ENCODE results near the gene AK5. TPM values are rescaled to one million over a fixed set of nuclear protein-coding genes. Genes with fewer than 3 reads are reported as not detected.

Gene AK5
- total and polyA plus RNA-seq, 2 of the 4 experiments (the other 2 are of a cell fraction) = 22.5 to 25.8 TPM

DNA sequence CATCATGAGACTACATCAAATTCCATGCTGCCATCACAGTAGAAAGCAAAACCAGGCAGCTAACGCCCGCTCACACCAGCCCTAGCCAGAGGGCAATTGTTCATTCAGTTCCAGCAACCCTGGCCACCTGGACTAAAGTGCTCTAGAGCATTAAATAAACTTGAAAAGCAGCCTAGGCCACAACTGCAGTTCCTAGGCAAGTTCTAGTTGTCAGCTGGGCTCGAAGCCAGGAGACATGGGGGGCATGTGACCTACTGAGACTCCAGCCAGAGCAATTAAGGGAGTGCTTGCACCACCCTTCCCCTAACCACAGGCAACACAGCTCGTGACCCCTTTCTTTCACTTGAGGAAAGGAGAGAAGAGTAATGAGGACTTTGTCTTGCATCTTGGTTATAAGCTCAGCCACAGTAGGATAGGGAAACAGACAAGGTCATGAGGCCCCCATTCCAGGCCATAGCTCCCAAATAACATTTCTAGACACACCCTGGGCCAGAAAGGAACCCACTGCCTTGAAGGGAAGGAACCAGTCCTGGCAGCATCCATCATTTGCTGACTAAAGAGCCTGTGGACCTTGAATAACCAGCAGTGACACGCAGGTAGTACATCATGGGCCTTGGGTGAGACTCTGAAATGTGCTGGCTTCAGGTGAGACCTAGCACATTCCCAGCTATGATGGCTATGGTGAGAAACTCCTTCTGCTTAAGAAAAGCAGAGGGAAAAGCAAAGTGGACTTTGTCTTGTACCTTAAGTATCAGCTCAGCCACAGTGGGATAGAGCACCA is 323.6 kb downstream of the AK5 start:
- dilution Hi-C loops (cut with HindIII; ENCODE audit: low sequenced_read_pairs, unreplicated experiment) (no loop called here), in situ Hi-C loops (cut with MboI; ENCODE audit: low sequenced_read_pairs) (no loop called here), intact Hi-C loops (cut with micrococcal nuclease) (no loop called here)
- Histone ChIP-seq H3K79me1 (ENCODE audit: low read depth in 1 of 2, low read length in 2 of 2) (peaks cover 30 to 62% of the 10 kb centered on the region in 2 experiments), H4K91ac (ENCODE audit: insufficient read depth, low read depth, low read length) (no peak overlapping the region), H2BK5ac (ENCODE audit: low read depth, low read length, poor library complexity, severe bottlenecking) (no peak overlapping the region), H4K20me1 (ENCODE audit: insufficient read depth, low read length) (peaks cover 9% of the 10 kb centered on the region; the same call in 1 of the 2 replicates), H3K27ac (ENCODE audit: insufficient read depth, low read length) (no peak overlapping the region; the same call in 1 of the 2 replicates), H2AK5ac (ENCODE audit: low read depth, low read length) (no peak overlapping the region), H3K23ac (ENCODE audit: low read depth, low read length) (no peak overlapping the region), H3K4me3 (ENCODE audit: insufficient read depth, low read depth, low read length) (no peak overlapping the region), H4K8ac (ENCODE audit: low read depth in 2 of 2, low read length in 2 of 2) (no peak overlapping the region), H3K9ac (ENCODE audit: low read depth, low read length) (no peak overlapping the region), H2BK120ac (ENCODE audit: low read depth, low read length) (no peak overlapping the region), H3K9me3 (ENCODE audit: control insufficient read depth, insufficient read depth, low read length) (peaks cover 4% of the 10 kb centered on the region), H2AK9ac (replicated peaks; ENCODE audit: low read depth, low read length, poor library complexity) (peak overlapping the region; percentile 45), H3K14ac (replicated peaks; ENCODE audit: low read depth, low read length) (no peak overlapping the region; the same call in 1 of the 2 replicates), H2BK15ac (ENCODE audit: low read depth, low read length) (no peak overlapping the region), H3K18ac (ENCODE audit: low read depth, low read length) (no peak overlapping the region), H3K4ac (ENCODE audit: low read depth, low read length) (no peak overlapping the region; the same call in 1 of the 2 replicates), H3K36me3 (ENCODE audit: control insufficient read depth, insufficient read depth, low read length) (peaks cover 4% of the 10 kb centered on the region; the same call in 1 of the 2 replicates), H3K4me1 (ENCODE audit: control insufficient read depth, insufficient read depth, low read length) (peaks cover 8% of the 10 kb centered on the region; the same call in 1 of the 2 replicates), H3K27me3 (ENCODE audit: control insufficient read depth, insufficient read depth, low read length) (no peaks in the 10 kb centered on the region), H2AFZ (replicated peaks; ENCODE audit: low read length, poor library complexity) (no peak overlapping the region), H2BK20ac (ENCODE audit: low read depth, low read length) (no peak overlapping the region), H4K5ac (ENCODE audit: low read depth, low read length) (no peak overlapping the region), H3K56ac (ENCODE audit: extremely low read depth, insufficient read depth, low read length) (no peak overlapping the region), H3K4me2 (ENCODE audit: low read depth, low read length) (no peak overlapping the region), H3K9me1 (ENCODE audit: insufficient read depth, low read length) (peaks cover 15% of the 10 kb centered on the region)
- WGBS, 2 experiments (ENCODE audit: extremely low coverage in 2 of 2, insufficient read length in 1 of 2) = no CpG with 5 or more reads among the region's 5 CpGs
- ATAC-seq (ENCODE audit: low read depth) (peak; percentile 45), DNase-seq (peak; percentile 38)
- POLR2A ChIA-PET (ENCODE audit: unreplicated experiment) = no interaction called here
- no peak for TF ChIP-seq MAFK (IDR thresholded peaks at IDR 0.05; ENCODE audit: low read depth, low read length)
- peak; percentile 37; the same call in 1 of the 2 replicates for TF ChIP-seq USF2 (IDR thresholded peaks at IDR 0.05; ENCODE audit: low read depth, low read length)
- BruUV-seq (replicated peaks) = no TSS peak
- CTCF ChIA-PET = interaction anchor here (0.6 to 0.9 kb wide), 3 partner anchors 16 to 354 kb away, joined by 3 read pairs; no protein-coding TSS in a partner anchor
